Parathyroid adenoma (tissue), 2 donors: ENCODE results near the gene TMEM260.

Source experiments
- H2AFZ ChIP-seq: fragments of 300-600 bp; sonication (generic); one replicate; pipeline ENCODE4 v1.7.0; 2017; ENCODE audit warnings: antibody characterized with exemption, mild to moderate bottlenecking
- H3K27ac ChIP-seq: fragments of 300-600 bp; sonication (generic); one replicate; pipeline ENCODE4 v1.7.0; 2017
- H3K27me3 ChIP-seq: fragments of 300-600 bp; sonication (generic); one replicate; pipeline ENCODE4 v1.7.0; 2017; ENCODE audit warnings: low read length; ENCODE audit not compliant: control insufficient read depth, insufficient read depth
- H3K36me3 ChIP-seq: fragments of 300-600 bp; sonication (generic); one replicate; pipeline ENCODE4 v1.7.0; 2017; ENCODE audit warnings: low read length; ENCODE audit not compliant: control insufficient read depth, insufficient read depth
- H3K4me1 ChIP-seq: fragments of 300-600 bp; sonication (generic); one replicate; pipeline ENCODE4 v1.7.0; 2017; ENCODE audit warnings: control low read depth
- H3K4me2 ChIP-seq: fragments of 300-600 bp; sonication (generic); one replicate; pipeline ENCODE4 v1.7.0; 2017; ENCODE audit warnings: low read length
- H3K4me3 ChIP-seq: fragments of 300-600 bp; sonication (generic); one replicate; pipeline ENCODE4 v1.7.0; 2017; ENCODE audit warnings: low read depth, low read length
- H3K79me2 ChIP-seq: fragments of 300-600 bp; sonication (generic); one replicate; pipeline ENCODE4 v1.7.0; 2017; ENCODE audit warnings: control low read depth
- H3K9ac ChIP-seq: fragments of 300-600 bp; sonication (generic); one replicate; pipeline ENCODE4 v1.7.0; 2017; ENCODE audit warnings: mild to moderate bottlenecking
- H3K9me3 ChIP-seq: fragments of 300-600 bp; sonication (generic); one replicate; pipeline ENCODE4 v1.7.0; 2017; ENCODE audit warnings: low read length; ENCODE audit not compliant: control insufficient read depth
- CTCF ChIP-seq: fragments of 300-600 bp; sonication (generic); IDR thresholded peaks from one replicate; pipeline ENCODE4 v1.7.0; 2017; ENCODE audit warnings: antibody characterized with exemption, mild to moderate bottlenecking
- donor health status: primary hyperparathyroidism.

Gene TMEM260

GRCh38 chr14:56549721-56550120, 29.9 kb upstream of the TMEM260 start:
- H3K4me1 ChIP-seq = no peaks in the 10 kb centered on the region
- H3K27me3 ChIP-seq = no peaks in the 10 kb centered on the region
- no peaks in the 10 kb centered on the region for H3K9me3 ChIP-seq
- no peak overlapping the region for H3K4me3 ChIP-seq
- H3K27ac ChIP-seq = no peak overlapping the region
- no peak overlapping the region for H3K4me2 ChIP-seq
- TF ChIP-seq CTCF = no peak
- H3K79me2 ChIP-seq = no peaks in the 10 kb centered on the region
- H3K36me3 ChIP-seq = no peaks in the 10 kb centered on the region
- H2AFZ ChIP-seq = no peak overlapping the region
- no peak overlapping the region for H3K9ac ChIP-seq

- Histone ChIP-seq H3K9me3 (no peaks in the 10 kb centered on the region), H3K27ac (no peak overlapping the region), H3K4me2 (no peak overlapping the region), H3K9ac (no peak overlapping the region), H3K36me3 (no peaks in the 10 kb centered on the region), H3K4me3 (no peak overlapping the region), H3K79me2 (no peaks in the 10 kb centered on the region), H2AFZ (no peak overlapping the region), H3K4me1 (no peaks in the 10 kb centered on the region), H3K27me3 (no peaks in the 10 kb centered on the region)
- TF ChIP-seq CTCF = no peak
Observed at GRCh38 chr14:56552615-56553014, 27.0 kb upstream of the TMEM260 start.

- Histone ChIP-seq H3K9ac (no peak overlapping the region), H3K4me3 (no peak overlapping the region), H3K27ac (no peak overlapping the region), H3K4me1 (no peaks in the 10 kb centered on the region), H3K27me3 (no peaks in the 10 kb centered on the region), H3K9me3 (no peaks in the 10 kb centered on the region), H3K79me2 (no peaks in the 10 kb centered on the region), H3K4me2 (no peak overlapping the region), H3K36me3 (no peaks in the 10 kb centered on the region), H2AFZ (no peak overlapping the region)
- no peak for TF ChIP-seq CTCF
Observed at GRCh38 chr14:56554301-56554700, 25.3 kb upstream of the TMEM260 start.

- TF ChIP-seq CTCF = peak; percentile 64
Observed at GRCh38 chr14:56555921-56556570, 23.6 kb upstream of the TMEM260 start.

GRCh38 chr14:56559182-56559581, 20.4 kb upstream of the TMEM260 start:
- Histone ChIP-seq H3K4me2 (no peak overlapping the region), H2AFZ (no peak overlapping the region), H3K36me3 (no peaks in the 10 kb centered on the region), H3K27ac (no peak overlapping the region), H3K4me3 (no peak overlapping the region), H3K9me3 (no peaks in the 10 kb centered on the region), H3K79me2 (no peaks in the 10 kb centered on the region), H3K9ac (no peak overlapping the region), H3K27me3 (no peaks in the 10 kb centered on the region), H3K4me1 (peaks cover 2% of the 10 kb centered on the region)
- no peak for TF ChIP-seq CTCF

More at GRCh38 chr14:56555921-56556570, 23.6 kb upstream of the TMEM260 start:
- H2AFZ ChIP-seq = peak overlapping the region; percentile 35
- H3K27ac ChIP-seq = no peak overlapping the region
- no peak overlapping the region for H3K9ac ChIP-seq
- no peak overlapping the region for H3K4me3 ChIP-seq
- no peaks in the 10 kb centered on the region for H3K27me3 ChIP-seq
- H3K79me2 ChIP-seq = no peaks in the 10 kb centered on the region
- peaks cover 2% of the 10 kb centered on the region for H3K4me1 ChIP-seq
- no peaks in the 10 kb centered on the region for H3K36me3 ChIP-seq
- H3K4me2 ChIP-seq = no peak overlapping the region
- no peaks in the 10 kb centered on the region for H3K9me3 ChIP-seq
